Frontal cortex (tissue), 4 donors: Measurements from ENCODE around the gene MYO1D. TPM values are rescaled to one million over a fixed set of nuclear protein-coding genes. Genes with fewer than 3 reads are reported as not detected.

Source experiments
- DNase-seq, 2 donors: peaks; one replicate each; pipeline ENCODE4 v3.0.0; 2012; ENCODE audit warnings: low spot score in 2 of 2
- FAIRE-seq: peaks from 2 replicates; lab custom pipeline; 2012; peaks lifted over from hg19 to GRCh38; lab: Jason Lieb, UNC
- total RNA-seq: library from RNA; depleted of rRNA; stranded (reverse); fragments of >200 nt; gene quantifications from one replicate; pipeline ENCODE4 v1.2.3, GENCODE V29; 2014
- donor health status: control.
- donor health status: control.
- donor health status: control.

MYO1D gene
- total RNA-seq, 1 donor from 2014 or later = 52.6 TPM

GRCh38 chr17:32567086-32567485 lies 309.8 kb downstream of the MYO1D start:
- FAIRE-seq (no peak), DNase-seq (no peak)

- FAIRE-seq = no peak
- no peak for DNase-seq
Measured at GRCh38 chr17:32566303-32566702, 310.6 kb downstream of the MYO1D start.

- DNase-seq = no peak
- no peak for FAIRE-seq
Measured at GRCh38 chr17:32565401-32565800, 311.5 kb downstream of the MYO1D start.

- no peak for DNase-seq
- FAIRE-seq = no peak
Measured at GRCh38 chr17:32564325-32564724, 312.6 kb downstream of the MYO1D start.

GRCh38 chr17:32563583-32563982 lies 313.3 kb downstream of the MYO1D start:
- DNase-seq (no peak), FAIRE-seq (no peak)

- FAIRE-seq = no peak
- no peak for DNase-seq
Measured at GRCh38 chr17:32558997-32559650, 317.8 kb downstream of the MYO1D start.

- FAIRE-seq = no peak
- no peak for DNase-seq
Measured at GRCh38 chr17:32558326-32558955, 318.5 kb downstream of the MYO1D start.

- DNase-seq (no peak), FAIRE-seq (no peak)
Measured at GRCh38 chr17:32555611-32556310, 321.2 kb downstream of the MYO1D start.

GRCh38 chr17:32553168-32553567 lies 323.8 kb downstream of the MYO1D start:
- no peak for FAIRE-seq
- DNase-seq = no peak

GRCh38 chr17:32552280-32552679 lies 324.6 kb downstream of the MYO1D start:
- FAIRE-seq = no peak
- no peak for DNase-seq

- FAIRE-seq (no peak), DNase-seq (no peak)
Measured at GRCh38 chr17:32551186-32551955, 325.6 kb downstream of the MYO1D start.

- no peak for FAIRE-seq
- no peak for DNase-seq
Measured at GRCh38 chr17:32549559-32549958, 327.4 kb downstream of the MYO1D start.

- peak; percentile 43 to 55 for DNase-seq
- FAIRE-seq = no peak
Measured at GRCh38 chr17:32546031-32546444, 330.9 kb downstream of the MYO1D start.

GRCh38 chr17:32542186-32542585 lies 334.7 kb downstream of the MYO1D start:
- no peak for FAIRE-seq
- DNase-seq = no peak

- DNase-seq = no peak
- FAIRE-seq = no peak
Measured at GRCh38 chr17:32541640-32542039, 335.3 kb downstream of the MYO1D start.

GRCh38 chr17:32536736-32537643 lies 339.9 kb downstream of the MYO1D start:
- no peak for DNase-seq

GRCh38 chr17:32533296-32533695 lies 343.6 kb downstream of the MYO1D start:
- no peak for DNase-seq
- FAIRE-seq = no peak

More at GRCh38 chr17:32536736-32537643, 339.9 kb downstream of the MYO1D start:
- no peak for FAIRE-seq

- no peak for DNase-seq
- no peak for FAIRE-seq
Measured at GRCh38 chr17:32529604-32530003, 347.3 kb downstream of the MYO1D start.

GRCh38 chr17:32528825-32529224 lies 348.1 kb downstream of the MYO1D start:
- FAIRE-seq (no peak), DNase-seq (no peak)
